Right forelimb (tissue), 1 donor: Measurements from ENCODE around the gene SPDYE2.
"Not testable (repeated sequence)": the region's sequence is repeated elsewhere in the genome, so short reads cannot be mapped to it uniquely, and the experiment has no call there.

Experiments
- DNase-seq: peaks from one replicate; pipeline ENCODE4 v3.0.0-alpha.2; 2018

SPDYE2 gene

GRCh38 chr7:102550808-102551422, at the start of gene SPDYE2:
Gene SPDYE2 (plus strand): TSS chr7:102551226. CDS start chr7:102553256, 2,030 bp downstream.
- not testable (repeated sequence) for DNase-seq

DNA sequence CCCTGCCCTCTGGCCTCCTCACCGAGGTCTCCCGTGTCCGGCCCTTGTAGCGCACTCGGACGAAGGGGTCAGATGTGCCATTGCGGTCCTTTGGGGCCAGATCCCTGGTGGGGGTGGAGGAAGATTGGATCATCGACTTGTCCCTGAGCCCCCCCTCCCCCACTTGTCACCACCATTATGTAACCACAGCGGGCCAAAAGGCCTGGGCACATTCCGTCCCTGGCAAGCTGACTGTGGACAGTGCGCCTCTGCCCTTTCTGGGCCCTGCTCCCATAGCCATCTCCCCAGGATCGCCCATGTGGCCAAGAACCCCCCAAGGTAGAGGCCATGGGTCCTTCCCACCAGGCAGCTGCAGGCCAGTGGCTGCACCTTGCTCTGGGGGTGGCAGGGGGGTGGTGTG, 47.9 kb upstream of the SPDYE2 start:
- DNase-seq: not testable (repeated sequence)

GRCh38 chr7:102505298-102506185, 45.5 kb upstream of the SPDYE2 start:
- not testable (repeated sequence) for DNase-seq

GRCh38 chr7:102507410-102508088, 43.5 kb upstream of the SPDYE2 start:
- not testable (repeated sequence) for DNase-seq

DNA sequence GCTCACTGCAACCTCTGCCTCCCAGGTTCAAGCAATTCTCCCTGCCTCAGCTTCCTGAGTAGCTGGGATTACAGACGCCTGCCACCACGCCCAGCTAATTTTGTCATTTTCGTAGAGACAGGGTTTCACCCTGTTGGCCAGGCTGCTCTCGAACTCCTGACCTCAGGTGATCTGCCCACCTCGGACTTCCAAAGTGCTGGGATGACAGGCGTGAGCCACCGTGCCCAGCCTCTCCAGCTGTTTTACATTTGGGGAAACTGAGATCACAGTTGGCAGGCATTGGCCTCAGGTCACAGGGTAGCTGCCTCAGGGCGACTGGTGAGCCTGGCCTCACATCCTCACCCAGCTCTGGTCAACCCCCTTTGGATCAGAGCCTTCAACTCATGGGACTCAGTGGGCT, 40.5 kb upstream of the SPDYE2 start:
- not testable (repeated sequence) for DNase-seq

GRCh38 chr7:102511860-102512522, 39.0 kb upstream of the SPDYE2 start:
- not testable (repeated sequence) for DNase-seq

DNA sequence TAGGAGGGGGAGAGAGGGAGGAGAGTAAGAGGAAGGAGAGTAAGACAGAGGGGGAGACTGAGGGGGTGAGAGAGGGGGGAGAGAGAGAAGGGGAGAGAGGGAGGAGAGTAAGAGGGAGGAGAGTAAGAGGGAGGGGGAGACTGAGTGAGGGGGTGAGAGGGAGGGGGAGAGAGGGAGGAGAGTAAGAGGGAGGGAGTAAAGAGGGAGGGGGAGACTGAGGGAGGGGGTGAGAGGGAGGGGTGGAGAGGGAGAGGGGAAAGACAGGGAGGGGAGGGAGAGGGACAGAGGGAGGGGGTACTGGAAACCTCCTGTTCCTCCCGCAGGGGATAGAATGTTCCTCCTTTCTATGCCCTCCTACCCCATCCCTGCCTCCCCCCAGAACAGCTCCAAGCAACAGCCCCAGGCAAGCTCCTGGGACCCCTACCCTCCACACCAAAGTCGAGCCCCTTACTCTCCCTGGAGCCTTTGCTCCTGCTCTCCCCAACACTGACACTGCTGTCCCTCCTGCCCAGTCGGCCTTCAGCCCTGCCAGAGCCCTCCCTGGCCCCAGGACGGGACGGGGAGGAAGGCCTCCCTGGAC, 38.3 kb upstream of the SPDYE2 start:
- DNase-seq: peak; percentile 87

GRCh38 chr7:102514881-102515721, 35.9 kb upstream of the SPDYE2 start:
- not testable (repeated sequence) for DNase-seq

GRCh38 chr7:102515889-102516288, 35.1 kb upstream of the SPDYE2 start:
- not testable (repeated sequence) for DNase-seq

GRCh38 chr7:102516951-102517350, 34.1 kb upstream of the SPDYE2 start:
- DNase-seq: not testable (repeated sequence)

DNA sequence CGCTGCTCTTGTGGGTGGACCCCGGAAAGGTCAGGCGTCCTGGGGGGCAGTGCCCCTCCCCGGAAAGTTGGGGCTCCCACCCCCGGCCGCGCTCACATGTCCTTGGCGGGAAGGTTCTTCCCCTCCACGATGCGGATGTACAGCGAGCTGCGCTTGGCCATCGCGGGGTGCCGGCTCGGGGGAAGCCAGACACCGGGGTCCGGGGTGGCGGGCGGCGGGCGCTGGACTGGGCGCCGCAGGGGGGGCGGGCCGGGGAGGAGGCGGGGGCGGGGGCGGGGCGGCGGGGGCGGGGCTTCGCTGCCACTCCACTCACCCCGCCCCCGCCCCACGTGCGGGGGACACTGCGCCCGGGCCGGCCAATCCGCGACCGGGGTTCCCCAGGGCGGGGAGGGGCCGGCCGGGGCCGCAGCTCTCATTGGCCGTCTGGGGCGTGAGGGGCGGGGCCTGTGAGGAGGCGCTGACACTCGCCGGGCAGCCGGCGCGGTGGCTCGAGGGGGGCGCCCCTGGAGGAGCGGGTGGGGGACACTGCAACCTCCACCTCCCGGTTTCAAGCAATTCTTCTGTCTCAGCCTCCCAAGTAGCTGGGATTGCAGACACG, 33.4 kb upstream of the SPDYE2 start, which contains the start of gene RASA4B:
TSS of gene RASA4B (minus strand) at position 228 of the 598 bp plus-strand sequence. CDS start at position 161, 67 bp downstream.
- DNase-seq: peak; percentile 45

GRCh38 chr7:102520797-102521196, 30.2 kb upstream of the SPDYE2 start:
- not testable (repeated sequence) for DNase-seq

DNA sequence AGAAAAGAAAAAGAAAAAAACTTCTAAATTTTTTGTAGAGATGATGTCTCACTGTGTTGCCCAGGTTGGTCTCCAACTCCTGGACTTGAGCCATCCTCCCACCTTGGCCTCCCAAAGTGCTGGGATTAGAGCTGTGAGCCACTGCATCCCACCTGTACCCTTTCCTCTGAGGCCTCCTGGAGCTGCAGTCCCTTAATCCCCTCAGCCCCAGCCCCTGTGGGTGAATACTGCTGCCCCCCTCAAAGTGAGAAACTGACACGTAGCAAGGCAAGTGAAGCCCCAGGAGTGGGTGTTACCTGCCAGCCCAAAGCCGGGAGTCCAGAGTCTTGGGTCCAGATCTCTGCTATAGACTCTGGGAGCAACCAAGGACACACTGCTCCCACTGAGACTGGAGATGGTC, 26.2 kb upstream of the SPDYE2 start:
- DNase-seq: not testable (repeated sequence)

DNA sequence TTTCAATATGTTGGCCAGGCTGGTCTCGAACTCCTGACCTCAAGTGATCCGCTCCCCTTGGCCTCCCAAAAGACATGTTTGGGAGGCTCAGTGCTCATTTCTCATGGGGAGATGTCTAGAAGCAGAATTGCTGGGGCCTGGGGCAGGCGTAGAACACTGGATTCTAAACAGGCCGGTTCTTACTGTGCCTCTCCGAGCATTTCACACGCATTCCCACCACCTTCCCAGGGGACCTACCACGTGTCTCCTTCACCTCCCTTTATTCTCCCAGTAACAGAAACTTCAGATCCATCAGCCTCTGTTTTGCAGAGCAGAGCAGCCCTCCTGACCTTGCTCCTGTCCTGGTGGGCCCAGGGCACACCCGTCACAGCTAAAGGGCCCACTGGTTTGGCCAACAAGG, 23.8 kb upstream of the SPDYE2 start:
- DNase-seq: not testable (repeated sequence)

GRCh38 chr7:102527822-102528793, 22.9 kb upstream of the SPDYE2 start:
- DNase-seq: not testable (repeated sequence)

DNA sequence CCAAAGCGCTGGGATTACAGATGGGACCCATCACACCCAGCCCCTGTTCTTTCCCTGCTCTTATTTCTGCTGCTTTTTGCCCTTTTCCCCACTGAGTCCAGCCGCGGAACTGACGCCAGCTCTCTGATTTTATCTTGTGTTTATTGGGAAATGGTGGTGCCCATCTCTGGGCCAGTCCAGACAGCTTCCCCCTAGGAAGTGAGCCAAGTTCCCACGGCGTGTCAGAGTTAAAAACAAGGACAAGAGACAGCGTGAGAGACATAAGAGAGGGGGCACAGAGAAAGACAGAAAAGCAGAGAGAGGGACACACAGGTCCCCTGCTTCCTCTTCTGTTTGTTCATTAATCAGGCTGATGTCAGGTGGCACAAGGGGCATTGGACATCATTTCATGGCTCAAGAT, 19.4 kb upstream of the SPDYE2 start:
- DNase-seq: not testable (repeated sequence)

GRCh38 chr7:102532127-102532526, 18.9 kb upstream of the SPDYE2 start:
- DNase-seq: not testable (repeated sequence)

DNA sequence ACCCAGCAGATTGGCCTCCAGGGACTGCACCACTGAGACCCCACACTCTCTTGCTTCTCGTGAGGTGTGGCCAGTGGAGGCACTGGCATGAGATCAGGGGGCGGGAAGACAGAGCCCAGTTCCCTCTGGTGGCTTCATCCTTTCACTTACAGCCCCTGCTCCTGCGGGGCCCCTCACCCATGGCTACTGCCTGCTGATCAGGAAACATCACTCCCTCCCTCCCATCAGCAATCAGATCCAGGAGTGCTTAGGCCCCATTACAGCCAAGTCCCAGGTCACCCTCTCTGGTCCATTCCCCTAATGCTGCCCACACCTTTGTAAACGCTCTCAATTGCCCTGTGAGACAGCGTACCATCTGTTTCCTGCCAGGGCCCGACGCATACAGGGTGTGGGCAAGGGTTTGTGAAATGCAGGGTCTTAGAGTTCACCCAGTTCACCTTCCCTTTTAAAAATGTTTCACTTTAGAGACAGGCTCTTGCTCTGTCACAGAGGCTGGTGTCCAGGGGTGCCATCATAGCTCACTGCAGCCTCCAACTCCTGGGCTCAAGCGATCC, 15.9 kb upstream of the SPDYE2 start:
- DNase-seq: peak; percentile 16

GRCh38 chr7:102540604-102541003, 10.4 kb upstream of the SPDYE2 start:
- not testable (repeated sequence) for DNase-seq
